Adrenal gland (tissue), 12 donors: Measurements from ENCODE around the gene AGPAT3. TPM values are rescaled to one million over a fixed set of nuclear protein-coding genes. Genes with fewer than 3 reads are reported as not detected.

Experiments
- DNase-seq, 7 donors: peaks; one replicate each; pipeline ENCODE4 v3.0.0-alpha.2; 2019 to 2020
- H3K27ac ChIP-seq, 5 donors: fragments of 200-600 bp; sonication (generic) in 4 of 5; 1 replicate in 3 of 5; 2 replicates in 2 of 5; pipeline versions ENCODE4 v1.5.1 to v1.8.0; 2016 to 2020; ENCODE audit warnings: mild to moderate bottlenecking in 1 of 5
- H3K27me3 ChIP-seq: fragments of 200-600 bp; 2 replicates; pipeline ENCODE4 v1.8.0; 2021
- H3K36me3 ChIP-seq, 2 donors: fragments of 200-600 bp; replicated peaks in 1 of 2; 1 replicate in 1 of 2; 2 replicates in 1 of 2; pipeline versions ENCODE4 v1.5.1 to v1.8.0; 2018 to 2022
- H3K4me1 ChIP-seq, 2 donors: fragments of 200-600 bp; replicated peaks in 1 of 2; 1 replicate in 1 of 2; 2 replicates in 1 of 2; pipeline versions ENCODE4 v1.5.1 to v1.8.0; 2018 to 2021
- H3K4me3 ChIP-seq, 4 donors: fragments of 200-600 bp; sonication (generic) in 3 of 4; one replicate each; pipeline ENCODE4 v1.5.1; 2016 to 2018
- H3K9me3 ChIP-seq, 3 donors: fragments of 200-600 bp; sonication (generic) in 1 of 3; replicated peaks in 1 of 3; 1 replicate in 2 of 3; 2 replicates in 1 of 3; pipeline versions ENCODE4 v1.5.1 to v1.8.0; 2016 to 2021
- POLR2A ChIP-seq, 2 donors: fragments of 450-650 bp; IDR thresholded peaks; one replicate each; pipeline ENCODE4 v1.6.1; 2017; ENCODE audit warnings: antibody characterized with exemption in 2 of 2, mild to moderate bottlenecking in 2 of 2, moderate library complexity in 1 of 2
- WGBS, 4 donors: extraction: QIAGEN DNeasy Blood & Tissue Kit in 2 of 4; methylation state at CpG; one replicate each; pipeline versions ENCODE4 v1.1.5 to v1.1.7; 2013 to 2017; 5-methylcytosine and 5-hydroxymethylcytosine counted together
- intact Hi-C, 2 donors: fragments of 100-400 bp; cut with DNase I; formaldehyde crosslinking; loops; one replicate each; pipeline versions ENCODE4 v1.14.1 to v1.15.0; 2022 to 2023
- polyA plus RNA-seq, 3 donors: library from polyadenylated mRNA; stranded (reverse); fragments of 200-250 nt in 2 of 3; fragments of 350-450 nt in 1 of 3; fragmentation: Illumina TruSeq in 1 of 3; extraction: RNeasy Lipid Tissue Mini Kit (QIAGEN cat#74804) in 1 of 3; gene quantifications; one replicate each; pipeline ENCODE4 v1.2.3, GENCODE V29; 2013 to 2014
- total RNA-seq, 9 donors: library from RNA; depleted of rRNA in 4 of 9; stranded (reverse); fragments of >200 nt in 4 of 9; fragments of 120-200 nt in 1 of 9; fragmentation: NEBNext Ultra II Directional in 1 of 9; extraction: Animal tissue kit (Norgen Biotek cat#: 25700) in 1 of 9; gene quantifications; one replicate each; pipeline versions ENCODE4 v1.1.0 to v1.2.4, GENCODE V29; 2013 to 2023
- TF ChIP-seq, protein P1 (sequence below), 6 experiments: fragments of 450-650 bp in 4 of 6; fragments of 200-600 bp in 2 of 6; sonication (generic) in 1 of 6; IDR thresholded peaks; 1 replicate in 5 of 6; 2 replicates in 1 of 6; pipeline versions ENCODE4 v1.5.1 to v1.8.0; 2016 to 2021; ENCODE audit warnings: antibody characterized with exemption in 6 of 6, mild to moderate bottlenecking in 2 of 6, moderate library complexity in 1 of 6
- donor health status: healthy with polysubstance abuse.
- donor health status: Bipolar disorder and iron deficiency.
- donor health status: DM: yes; HTN: yes; CAD: no.
- donor health status: DM: no; HTN: no; CAD: no.
- donor health status: DM: no; HTN: no; CAD: no.
- donor health status: DM: yes; HTN: yes; CAD: no.

The AGPAT3 gene
- total and polyA plus RNA-seq, 12 donors = 25.3 to 88.9 (median 47.8) TPM

DNA sequence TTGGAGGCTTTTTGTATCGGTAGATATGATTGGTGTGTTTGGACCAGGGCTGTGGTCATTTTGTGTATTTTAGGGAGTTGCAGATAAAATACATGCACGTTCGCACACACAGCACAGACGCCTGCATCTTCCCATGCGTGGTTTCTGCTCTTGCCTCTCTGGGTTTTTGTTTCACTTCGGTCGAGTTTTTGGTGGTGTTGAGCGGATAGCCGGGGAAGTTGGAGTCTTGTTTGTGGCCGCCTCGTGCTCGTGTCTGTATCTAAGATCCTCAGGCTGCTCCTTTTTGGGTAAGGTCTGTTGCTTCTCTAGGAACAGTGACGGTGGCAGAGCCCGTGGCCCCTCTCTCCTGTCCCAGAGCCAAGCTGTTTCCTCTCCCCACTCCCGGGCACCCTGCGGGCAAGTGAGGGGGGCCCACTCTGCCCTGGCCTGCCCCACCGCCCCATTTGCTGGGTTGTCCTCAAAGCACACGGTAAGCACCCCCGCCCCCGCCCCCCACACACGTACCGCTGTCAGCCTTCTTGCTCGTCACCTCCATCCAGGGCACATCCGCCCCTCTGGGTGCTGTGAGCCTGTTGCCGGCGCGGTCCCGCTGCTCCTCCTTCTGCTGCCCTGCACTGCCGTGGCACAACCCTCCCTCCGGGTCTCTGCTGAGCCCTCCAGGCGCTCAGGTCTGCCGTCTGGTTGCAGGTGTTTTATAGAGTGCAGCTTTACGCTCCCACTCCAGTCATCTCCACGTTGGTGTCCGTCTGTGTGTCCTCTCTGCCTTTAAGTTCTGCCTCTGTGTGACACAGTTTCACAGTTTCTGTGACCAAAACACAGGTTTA lies 51.9 kb downstream of the AGPAT3 start:
- Histone ChIP-seq H3K4me3 (peak overlapping the region in 1 of 4 donors; percentile 25), H3K4me1 (peaks cover 0 to 19% of the 10 kb centered on the region in 2 donors), H3K36me3 (no peaks in the 10 kb centered on the region), H3K27ac (no peak overlapping the region), H3K27me3 (no peaks in the 10 kb centered on the region), H3K9me3 (no peaks in the 10 kb centered on the region)
- WGBS, 4 donors = 39 to 61% (median 49%) methylated on average over 23 to 35 of the region's 35 CpGs
- intact Hi-C loops = no loop called here
- TF ChIP-seq POLR2A (IDR thresholded peaks at IDR 0.05) = no peak
- TF ChIP-seq, protein P1, sequence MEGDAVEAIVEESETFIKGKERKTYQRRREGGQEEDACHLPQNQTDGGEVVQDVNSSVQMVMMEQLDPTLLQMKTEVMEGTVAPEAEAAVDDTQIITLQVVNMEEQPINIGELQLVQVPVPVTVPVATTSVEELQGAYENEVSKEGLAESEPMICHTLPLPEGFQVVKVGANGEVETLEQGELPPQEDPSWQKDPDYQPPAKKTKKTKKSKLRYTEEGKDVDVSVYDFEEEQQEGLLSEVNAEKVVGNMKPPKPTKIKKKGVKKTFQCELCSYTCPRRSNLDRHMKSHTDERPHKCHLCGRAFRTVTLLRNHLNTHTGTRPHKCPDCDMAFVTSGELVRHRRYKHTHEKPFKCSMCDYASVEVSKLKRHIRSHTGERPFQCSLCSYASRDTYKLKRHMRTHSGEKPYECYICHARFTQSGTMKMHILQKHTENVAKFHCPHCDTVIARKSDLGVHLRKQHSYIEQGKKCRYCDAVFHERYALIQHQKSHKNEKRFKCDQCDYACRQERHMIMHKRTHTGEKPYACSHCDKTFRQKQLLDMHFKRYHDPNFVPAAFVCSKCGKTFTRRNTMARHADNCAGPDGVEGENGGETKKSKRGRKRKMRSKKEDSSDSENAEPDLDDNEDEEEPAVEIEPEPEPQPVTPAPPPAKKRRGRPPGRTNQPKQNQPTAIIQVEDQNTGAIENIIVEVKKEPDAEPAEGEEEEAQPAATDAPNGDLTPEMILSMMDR (IDR thresholded peaks at IDR 0.05) = no peak
- peak in 1 of 7 donors; percentile 44 for DNase-seq

DNA sequence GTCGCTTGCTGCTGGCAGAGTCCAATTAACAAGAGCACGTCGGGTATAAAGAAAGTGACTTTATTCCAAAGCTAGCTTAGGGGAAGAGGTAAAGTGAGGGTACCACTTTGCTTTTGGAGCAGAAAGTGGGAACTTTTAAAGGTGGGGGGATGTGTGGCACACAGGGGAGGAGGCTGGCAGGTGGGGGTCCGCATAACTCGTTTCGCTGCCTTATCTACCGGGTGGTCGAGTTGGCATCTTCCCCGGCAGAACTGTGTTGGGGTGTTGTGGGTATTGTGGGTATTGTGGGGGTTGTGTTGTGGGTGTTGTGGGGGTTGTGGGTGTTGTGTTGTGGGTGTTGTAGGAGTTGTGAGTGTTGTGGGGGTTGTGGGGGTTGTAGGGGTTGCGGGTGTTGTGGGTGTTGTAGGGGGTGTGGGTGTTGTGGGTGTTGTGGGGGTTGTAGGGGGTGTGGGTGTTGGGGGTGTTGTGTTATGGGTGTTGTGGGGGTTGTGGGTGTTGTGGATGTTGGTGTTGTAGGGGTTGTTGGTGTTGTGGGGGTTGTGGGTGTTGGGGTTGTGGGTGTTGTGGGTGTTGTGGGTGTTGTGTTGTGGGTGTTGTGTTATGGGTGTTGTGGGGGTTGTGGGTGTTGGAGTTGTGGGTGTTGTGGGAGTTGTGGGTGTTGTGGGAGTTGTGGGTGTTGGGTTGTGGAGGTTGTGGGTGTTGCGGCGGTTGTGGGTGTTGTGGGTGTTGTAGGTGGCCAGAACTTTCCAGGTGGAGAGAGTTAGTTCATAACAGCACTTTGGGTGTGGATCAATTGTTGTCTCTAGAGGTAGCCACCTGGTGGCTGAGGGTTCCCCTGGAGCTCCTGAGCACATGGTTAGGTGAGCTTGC lies 52.7 kb downstream of the AGPAT3 start:
- no peak for TF ChIP-seq POLR2A (IDR thresholded peaks at IDR 0.05)
- TF ChIP-seq, protein P1 (IDR thresholded peaks at IDR 0.05) = no peak
- WGBS, 4 donors = 66 to 78% (median 76%) methylated on average over 12 of the region's 12 CpGs
- no peak overlapping the region for H3K4me3 ChIP-seq
- H3K27me3 ChIP-seq = no peaks in the 10 kb centered on the region
- no peaks in the 10 kb centered on the region for H3K9me3 ChIP-seq
- H3K36me3 ChIP-seq = no peaks in the 10 kb centered on the region
- DNase-seq = no peak
- peaks cover 0 to 19% of the 10 kb centered on the region in 2 donors for H3K4me1 ChIP-seq
- intact Hi-C loops = no loop called here
- no peak overlapping the region for H3K27ac ChIP-seq

DNA sequence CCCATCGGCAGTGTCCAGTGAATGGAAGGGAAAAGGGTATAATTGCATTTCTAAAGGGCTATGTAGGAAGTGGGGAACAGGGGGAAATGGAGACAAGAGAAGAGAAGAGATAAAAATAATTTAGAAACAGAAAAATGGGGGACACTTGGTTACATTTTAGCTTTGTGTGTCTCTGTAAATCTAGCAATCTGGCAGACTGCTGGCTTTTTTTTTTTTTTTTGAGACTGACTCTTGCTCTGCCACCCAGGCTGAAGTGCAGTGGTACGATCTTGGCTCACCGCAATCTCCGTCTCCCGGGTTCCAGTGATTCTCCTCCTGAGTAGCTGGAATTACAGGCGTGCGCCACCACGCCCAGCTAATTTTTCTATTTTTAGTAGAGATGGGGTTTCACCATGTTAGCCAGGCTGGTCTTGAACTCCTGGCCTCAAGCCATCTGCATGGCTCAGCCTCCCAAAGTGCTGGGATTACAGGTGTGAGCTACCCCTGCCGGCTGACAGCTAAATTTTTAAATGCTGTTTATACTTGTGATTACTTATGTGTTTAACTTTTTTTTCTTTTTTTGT lies 53.4 kb downstream of the AGPAT3 start:
- intact Hi-C loops = no loop called here
- Histone ChIP-seq H3K9me3 (no peaks in the 10 kb centered on the region), H3K4me3 (no peak overlapping the region), H3K27ac (no peak overlapping the region), H3K4me1 (peaks cover 0 to 18% of the 10 kb centered on the region in 2 donors), H3K27me3 (no peaks in the 10 kb centered on the region), H3K36me3 (no peaks in the 10 kb centered on the region)
- WGBS, 4 donors = 82 to 92% (median 87%) methylated on average over 3 to 9 of the region's 9 CpGs
- DNase-seq = no peak
- no peak for TF ChIP-seq POLR2A (IDR thresholded peaks at IDR 0.05)
- TF ChIP-seq, protein P1 (IDR thresholded peaks at IDR 0.05) = no peak

DNA sequence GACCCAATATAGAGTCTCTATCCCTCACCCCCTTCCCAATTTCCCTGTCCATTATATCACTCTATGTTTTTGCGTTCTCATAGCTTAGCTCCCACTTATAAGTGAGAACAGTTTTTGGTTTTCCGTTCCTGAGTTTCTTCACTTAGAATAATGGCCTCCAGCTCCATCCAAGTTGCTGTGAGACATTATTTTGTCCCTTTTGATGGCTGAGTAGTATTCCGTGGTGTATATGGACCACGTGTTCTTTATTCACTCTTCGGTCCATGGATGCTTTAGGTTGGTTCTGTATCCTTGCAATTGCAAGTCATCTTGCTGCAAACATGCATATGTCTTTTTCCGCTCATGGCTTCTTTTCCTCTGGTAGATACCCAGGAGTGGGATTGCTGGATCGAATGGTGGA lies 54.3 kb downstream of the AGPAT3 start:
- H3K4me1 ChIP-seq = peaks cover 0 to 10% of the 10 kb centered on the region in 2 donors
- DNase-seq = no peak
- intact Hi-C loops = no loop called here
- no peaks in the 10 kb centered on the region for H3K36me3 ChIP-seq
- H3K27ac ChIP-seq = no peak overlapping the region
- H3K27me3 ChIP-seq = no peaks in the 10 kb centered on the region
- WGBS, 4 donors = 95 to 97% (median 96%) methylated on average over 7 of the region's 7 CpGs
- H3K9me3 ChIP-seq = no peaks in the 10 kb centered on the region
- no peak for TF ChIP-seq POLR2A (IDR thresholded peaks at IDR 0.05)
- TF ChIP-seq, protein P1 (IDR thresholded peaks at IDR 0.05) = no peak
- H3K4me3 ChIP-seq = no peak overlapping the region
